NCI-H2227 (cell line): ENCODE results near the gene KIAA0408.

Experiments used
- DNase-seq: peaks from one replicate; lab custom pipeline; 2025; ENCODE audit not compliant: unreplicated experiment; lab: John Stamatoyannopoulos, UW

KIAA0408 gene

GRCh38 chr6:127459231-127459641 is at the start of gene KIAA0408:
Gene KIAA0408, minus strand, starts transcription at chr6:127459389. Its CDS starts 5,408 bp downstream, at chr6:127453981.
- DNase-seq, result peak; percentile 36

DNA sequence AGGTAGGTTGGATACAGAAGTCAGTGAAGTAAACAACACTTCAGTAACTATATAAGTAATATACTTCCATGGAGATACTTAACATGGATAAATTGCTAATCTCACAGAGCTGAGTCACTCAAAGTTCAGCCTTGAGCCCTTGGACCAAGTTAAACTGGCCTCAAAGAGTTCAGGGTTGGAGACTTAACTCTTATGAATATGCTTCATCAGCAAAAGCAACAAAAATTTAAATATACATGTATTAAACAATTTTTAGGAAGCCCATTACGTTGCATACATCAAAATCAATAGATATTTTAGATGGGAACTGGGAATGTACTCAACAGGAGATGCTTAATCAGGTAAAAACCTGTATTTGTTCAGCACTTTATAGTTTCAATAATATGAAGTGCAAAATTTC is 47.7 kb upstream of the KIAA0408 start:
- no peak for DNase-seq

GRCh38 chr6:127503022-127503421 is 43.8 kb upstream of the KIAA0408 start:
- no peak for DNase-seq

DNA sequence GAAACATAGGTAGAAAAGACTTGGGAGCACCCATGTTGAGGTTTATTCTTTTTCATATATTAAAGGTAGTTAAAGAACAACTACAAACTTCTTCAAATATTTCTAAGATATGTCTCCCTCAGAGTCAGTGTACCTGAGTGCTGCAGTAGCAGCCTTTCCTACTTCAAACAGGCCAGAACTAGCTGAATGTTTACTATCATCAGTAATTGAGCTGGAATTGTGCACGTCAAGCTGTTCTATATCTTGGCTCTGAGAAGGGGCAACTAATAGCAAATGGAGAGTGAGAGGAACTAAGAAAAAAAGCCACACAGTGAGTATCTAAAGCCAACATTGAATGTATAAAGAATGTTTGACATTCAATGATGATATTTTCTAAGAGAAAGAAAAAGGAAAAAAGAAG is 38.2 kb upstream of the KIAA0408 start:
- no peak for DNase-seq

DNA sequence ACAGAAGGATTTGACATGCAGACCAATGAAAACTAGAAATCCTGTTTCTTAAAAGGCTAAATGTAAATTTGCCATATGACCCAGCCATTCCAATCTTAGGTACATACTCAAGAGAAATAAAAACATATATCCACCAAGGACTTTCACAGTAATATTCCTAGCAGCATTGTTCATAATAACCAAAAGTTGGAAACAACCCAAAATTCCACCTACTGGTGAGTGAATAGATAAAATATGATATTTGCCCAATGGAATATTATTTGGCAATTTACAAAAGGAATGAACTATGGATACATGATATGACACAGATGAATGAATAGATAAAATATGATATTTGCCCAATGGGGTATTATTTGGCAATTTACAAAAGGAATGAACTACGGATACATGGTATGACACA is 37.3 kb upstream of the KIAA0408 start:
- DNase-seq, result no peak

GRCh38 chr6:127494240-127494767 is 35.1 kb upstream of the KIAA0408 start:
- no peak for DNase-seq

DNA sequence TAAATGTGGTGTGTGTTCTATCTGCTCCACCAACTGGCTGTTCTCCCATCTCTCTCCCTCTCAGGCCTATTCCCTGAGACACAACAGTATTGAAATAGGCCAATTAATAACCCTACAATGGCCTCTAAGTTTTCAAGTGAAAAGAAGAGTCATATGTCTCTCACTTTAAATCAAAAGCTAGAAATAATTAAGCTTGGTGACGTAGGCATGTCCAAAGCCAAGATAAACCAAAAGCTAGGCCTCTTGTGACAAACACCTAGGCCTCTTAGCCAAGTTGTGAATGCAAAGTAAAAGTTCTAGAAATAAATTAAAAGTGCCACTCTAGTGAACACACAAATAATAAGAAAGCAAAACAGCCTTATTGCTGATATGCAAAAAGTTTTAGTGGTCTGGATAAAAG is 30.1 kb upstream of the KIAA0408 start:
- DNase-seq, result no peak

DNA sequence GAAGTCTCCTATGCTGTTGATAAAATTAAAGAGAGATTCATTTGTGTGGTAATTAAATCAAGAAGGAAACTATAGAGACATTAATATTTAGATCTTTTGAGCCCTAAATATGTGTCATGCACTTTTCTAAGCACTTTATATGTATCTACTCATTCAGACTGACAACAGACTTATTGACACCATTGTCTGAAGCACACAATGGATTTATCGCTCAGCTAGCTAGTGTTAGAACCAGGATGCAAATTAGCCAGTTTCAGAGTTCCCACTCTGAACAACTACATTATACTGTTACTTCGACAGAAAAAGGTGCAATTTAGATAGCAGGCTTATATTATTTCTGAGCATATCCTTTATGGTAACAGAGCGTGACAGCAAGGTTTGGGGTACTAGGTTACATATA is 27.7 kb upstream of the KIAA0408 start:
- DNase-seq, result no peak

DNA sequence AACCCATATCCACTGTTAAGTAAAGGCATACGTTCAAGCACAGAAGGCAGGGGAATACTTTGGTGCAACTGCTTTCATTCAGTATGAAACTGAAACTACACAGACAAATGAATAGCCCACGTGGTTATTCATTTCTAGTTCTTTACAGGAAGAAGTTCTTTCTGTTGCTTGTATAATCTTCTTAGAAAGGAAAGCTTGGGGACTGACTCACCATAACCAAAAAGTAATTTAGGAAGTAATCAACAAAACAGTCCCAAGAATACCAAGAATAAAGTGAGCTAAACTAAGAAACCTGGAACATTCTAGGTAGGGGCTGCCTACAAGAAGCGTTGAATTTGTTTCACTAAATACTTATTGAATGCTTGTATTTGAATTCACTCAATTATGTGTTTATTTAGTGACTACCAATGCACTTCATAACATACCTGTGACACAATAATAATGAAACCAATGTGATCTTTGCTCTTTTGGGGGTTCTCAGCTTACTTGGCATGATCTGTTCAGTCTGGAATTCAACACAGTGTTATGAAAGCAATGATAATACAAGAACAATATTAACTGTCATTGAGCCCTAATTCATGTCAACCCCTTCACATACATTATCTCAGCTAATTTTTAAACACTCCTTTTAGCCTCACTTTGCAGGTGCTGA is 25.1 kb upstream of the KIAA0408 start:
- no peak for DNase-seq

DNA sequence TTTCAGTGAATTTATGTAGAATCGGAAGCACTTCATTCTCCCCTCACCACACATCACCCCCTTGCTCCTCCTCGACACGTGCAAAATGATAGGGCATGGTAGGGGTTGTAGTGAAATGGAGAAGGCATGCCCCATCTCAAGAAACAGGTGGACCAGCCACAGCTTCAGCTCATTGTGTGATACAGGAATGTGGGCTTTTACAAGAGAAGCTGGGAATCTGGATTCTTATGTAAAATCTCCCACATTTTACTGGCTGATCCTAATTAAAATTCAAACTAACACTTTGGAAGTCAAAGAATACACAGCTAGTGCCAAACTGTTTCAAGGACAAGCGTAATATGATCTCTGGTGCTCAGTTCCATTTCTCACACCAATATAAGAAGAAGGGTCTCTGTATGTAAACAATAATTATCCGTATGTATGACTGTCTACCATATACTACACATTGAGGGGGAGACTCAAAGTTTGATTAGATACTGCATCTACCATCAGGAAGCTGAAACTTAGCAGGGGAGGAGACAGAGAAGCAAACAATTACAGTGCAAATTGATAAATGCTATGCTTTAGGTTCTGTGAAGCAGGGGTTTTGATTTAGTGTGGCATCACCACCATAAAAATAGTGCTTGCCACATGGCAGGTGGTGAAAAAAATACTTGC is 24.3 kb upstream of the KIAA0408 start:
- DNase-seq, result no peak

DNA sequence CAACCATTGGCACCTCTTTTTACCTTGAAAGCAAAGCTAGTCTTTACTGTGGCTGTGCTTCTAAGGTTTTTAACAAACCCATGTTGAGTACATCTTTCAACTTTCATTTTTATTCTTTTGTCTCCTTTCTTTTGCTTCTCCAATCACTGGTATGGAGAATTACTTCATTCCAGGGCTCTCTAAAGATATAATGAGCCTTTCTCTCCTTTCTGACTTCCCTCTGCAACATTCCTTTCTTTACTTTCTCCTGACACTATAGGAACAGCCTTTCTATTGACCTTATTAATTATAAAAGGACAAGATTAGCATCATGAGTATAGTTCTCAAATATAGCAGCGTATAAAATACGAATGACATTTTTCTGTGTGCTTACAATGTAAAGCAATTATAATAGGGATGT is 23.1 kb upstream of the KIAA0408 start:
- DNase-seq, result no peak

- DNase-seq, result no peak
Observed at GRCh38 chr6:127481628-127482027, 22.4 kb upstream of the KIAA0408 start.

DNA sequence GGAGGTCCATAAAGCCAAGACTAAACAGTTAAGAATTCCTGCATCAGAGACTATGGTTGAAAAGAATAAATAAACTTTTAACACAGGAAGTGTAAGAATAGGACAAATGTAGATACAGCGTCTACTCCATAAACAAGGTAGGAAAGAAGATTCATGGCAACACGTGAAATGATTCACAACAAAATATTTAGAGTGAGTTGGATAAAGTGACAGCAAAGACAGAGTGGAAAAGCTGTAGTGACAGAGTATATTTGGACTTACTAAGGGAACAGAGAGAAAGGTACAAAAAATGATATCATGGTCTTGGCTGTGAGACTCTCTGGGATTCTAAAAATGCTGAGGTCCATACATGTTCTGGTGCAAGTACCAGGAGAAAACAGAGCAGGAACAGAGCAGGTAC is 21.9 kb upstream of the KIAA0408 start:
- DNase-seq, result no peak

GRCh38 chr6:127477658-127478057 is 18.5 kb upstream of the KIAA0408 start:
- no peak for DNase-seq

DNA sequence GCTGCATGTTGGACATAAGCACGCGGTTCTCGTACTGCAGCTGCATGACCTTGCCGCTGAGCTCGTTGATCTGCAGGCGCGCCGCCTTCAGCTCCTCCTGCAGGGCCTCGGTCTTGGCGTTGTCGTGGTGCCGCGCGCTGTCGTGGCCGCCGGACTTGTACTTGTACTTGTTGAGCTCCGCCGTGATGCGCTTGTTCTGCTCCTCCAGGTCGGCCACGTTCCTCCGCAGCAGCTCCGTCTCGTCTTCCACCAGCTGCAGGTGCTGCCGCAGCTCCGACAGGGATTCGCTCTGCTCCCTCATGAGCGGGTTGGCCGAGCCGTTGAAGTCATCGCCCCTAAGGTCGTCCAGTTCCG is 16.6 kb upstream of the KIAA0408 start:
- DNase-seq, result no peak

DNA sequence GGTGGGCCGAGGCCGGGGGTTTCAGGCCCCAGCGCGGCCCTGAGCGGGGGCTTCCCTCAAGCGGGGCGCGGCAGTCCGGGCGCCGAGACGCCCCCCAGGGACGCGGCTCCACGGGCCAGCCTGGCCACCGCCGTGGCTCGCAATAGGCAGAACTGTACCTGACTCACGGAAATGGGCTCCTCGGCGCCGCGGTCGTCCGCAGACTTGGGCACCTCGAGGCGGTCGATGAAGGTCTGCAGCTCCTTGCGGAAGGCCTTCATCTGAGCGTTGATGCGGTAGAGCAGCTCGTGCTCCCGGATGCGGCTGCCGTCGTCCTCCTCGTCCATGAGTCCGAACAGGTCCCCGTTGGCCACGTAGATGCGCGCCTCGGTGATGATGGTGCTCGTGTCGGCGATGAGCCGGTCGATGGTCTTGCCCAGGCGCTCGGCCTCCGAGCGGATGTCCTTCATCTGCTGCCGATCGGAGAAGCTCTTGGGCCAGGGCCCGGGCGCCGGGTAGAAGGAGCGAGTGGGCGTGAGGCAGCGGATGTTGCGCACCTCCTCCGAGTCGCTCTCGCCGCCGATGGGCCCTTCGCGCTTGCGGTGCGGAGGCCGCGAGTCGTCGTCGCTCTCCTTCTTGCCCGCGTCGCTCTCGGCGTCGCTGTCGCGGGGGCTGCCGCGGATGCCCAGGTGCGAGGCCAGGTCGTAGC is 16.1 kb upstream of the KIAA0408 start:
- no peak for DNase-seq

DNA sequence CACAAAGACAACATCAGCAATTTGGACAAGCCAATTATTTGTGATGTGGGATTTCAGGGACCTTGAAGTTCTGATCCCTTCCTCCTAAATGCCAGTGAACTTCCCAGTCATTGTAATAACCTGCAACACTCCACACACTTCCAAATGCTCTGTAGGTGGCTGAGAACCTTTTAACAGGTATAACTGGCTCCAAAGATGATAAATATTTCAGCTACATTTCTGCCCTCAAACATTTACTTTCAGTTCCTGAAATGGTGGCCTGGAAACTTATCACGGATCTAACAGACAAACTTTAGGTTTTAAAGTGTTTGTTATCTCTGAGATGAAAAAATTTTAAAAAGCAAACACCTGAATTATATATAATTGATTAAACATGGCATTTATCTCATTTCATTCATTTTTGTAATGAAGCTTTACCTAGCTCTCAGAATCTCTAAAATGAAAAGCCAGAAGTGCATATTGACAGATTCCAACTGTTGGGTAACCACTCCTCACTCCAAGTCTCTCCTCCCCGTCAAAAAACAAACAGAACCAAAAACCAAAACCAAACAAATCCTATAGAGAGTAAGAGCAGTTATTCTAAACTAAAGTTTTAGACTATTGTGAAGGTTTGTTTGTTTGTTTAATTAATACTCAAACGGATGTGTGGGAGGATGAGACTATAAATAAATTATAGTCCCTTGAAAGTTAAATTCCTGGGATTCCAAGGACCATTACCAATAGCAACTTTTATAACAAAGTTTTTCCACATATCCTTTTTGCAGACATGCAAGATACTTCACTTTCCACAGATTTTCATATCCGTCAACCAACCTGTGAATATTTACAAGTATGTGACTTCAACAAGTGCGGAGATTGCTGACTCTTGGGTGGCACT is 12.4 kb upstream of the KIAA0408 start:
- DNase-seq, result no peak

- no peak for DNase-seq
Observed at GRCh38 chr6:127468936-127469335, 9.7 kb upstream of the KIAA0408 start.

GRCh38 chr6:127466416-127466815 is 7.2 kb upstream of the KIAA0408 start:
- no peak for DNase-seq

DNA sequence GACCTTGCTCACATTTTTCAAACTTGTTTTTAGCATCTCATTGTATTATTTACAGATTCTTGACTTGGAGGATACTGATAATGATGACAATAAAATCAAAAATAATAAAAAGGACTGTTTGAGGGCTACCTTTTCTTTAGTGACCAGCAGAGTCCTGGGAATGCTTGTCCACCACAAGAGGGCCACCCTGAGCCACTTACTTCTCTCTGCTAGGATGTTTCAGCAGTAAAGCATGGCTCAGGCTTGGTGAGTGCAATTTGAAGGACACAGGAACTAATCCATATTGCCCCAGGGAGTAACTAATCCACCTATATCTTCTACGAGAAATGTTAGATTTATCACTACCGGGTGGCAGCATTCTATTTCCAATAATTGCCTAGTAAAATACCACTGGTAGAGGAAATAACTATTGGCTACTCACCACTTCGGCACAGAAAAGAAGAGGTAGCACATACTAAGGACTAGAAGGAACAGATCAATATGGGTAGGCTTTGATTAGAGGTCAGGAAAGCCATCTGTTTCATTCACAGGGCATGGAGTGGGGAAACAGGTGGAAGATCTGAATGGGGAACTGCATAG is 5.8 kb upstream of the KIAA0408 start:
- peak; percentile 45 for DNase-seq
